NCI-H510A treated with DMSO at 0.1 percent for 48 hours (cell line): Measurements from ENCODE around the gene ADPRHL1.
"Not testable (repeated sequence)": the region's sequence is repeated elsewhere in the genome, so short reads cannot be mapped to it uniquely, and the experiment has no call there.

ENCODE experiments used
- DNase-seq: peaks from one replicate; lab custom pipeline; 2025; lab: John Stamatoyannopoulos, UW

The ADPRHL1 gene

DNA sequence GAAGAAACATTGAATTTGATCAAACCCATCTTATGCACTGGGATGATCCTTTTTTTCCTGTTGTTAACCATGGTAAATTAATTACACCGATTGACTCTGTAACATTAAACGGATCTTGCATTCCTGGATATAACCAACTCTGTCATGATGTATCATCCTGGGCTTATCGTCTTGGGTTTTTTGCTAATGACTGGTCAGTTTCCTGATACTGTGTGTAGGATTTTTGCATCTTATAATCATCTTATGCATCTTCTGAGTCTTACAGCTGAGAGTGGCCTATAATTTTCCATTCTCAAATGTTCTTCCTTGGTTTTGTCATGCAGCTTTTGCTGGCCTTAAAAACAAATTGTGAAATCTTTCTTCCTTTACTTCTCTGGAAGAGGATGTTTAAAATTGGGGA lies 24.4 kb upstream of the ADPRHL1 start:
- DNase-seq = no peak

DNA sequence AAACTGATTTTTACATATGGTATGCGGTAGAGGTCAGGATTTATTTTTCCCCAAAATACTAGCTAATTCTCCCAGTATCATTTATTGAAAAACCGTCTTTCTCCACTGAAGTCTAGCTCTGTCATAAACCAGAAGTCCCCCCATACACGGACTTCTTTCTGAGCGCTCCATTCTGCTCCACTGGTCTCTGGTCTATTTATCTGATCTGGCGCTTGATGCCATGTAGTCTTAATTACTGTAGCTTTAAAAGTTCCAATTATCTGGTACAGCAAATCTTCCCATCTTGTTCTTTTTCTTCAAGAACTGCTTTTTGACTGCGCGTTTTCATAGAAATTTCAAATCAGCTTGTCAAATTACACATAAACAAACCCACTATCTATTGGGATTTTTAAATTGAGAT lies 23.5 kb upstream of the ADPRHL1 start:
- no peak for DNase-seq

DNA sequence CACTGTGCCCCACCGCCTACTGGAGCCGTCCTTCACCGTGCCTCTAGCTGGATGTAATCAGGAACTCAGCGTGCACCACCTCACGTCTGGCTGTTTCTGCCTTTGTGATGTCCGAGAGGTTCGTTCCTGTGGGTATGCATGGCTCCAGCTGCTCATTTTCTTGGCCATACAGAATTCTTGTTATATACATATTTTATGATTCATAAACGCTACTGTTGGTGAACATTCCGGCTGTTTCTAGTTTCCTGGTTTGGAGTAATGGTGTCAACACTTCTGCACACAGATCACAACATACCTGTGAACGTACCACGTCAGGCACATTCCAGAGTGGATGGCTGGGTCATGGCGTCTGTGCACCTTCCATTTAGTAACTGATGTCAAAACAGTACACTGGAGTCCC lies 22.6 kb upstream of the ADPRHL1 start:
- no peak for DNase-seq

DNA sequence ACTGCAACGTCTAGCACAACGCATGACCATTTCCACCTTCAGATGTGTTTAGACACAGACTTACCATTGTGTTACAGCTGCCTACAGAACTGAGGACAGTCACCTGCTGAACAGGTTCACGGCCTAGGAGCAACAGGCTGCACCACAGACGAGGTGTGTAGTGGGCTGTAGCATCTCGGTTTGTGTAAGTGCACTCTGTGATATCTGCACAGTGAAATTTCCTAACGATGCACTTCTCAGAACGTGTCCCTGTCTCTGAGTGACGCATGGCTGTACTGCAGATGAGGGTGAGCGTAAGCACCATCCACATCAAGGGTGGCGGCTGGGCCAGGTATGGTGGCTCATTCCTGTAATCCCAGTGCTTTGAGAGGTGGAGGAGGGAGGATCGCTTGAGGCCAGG lies 22.0 kb upstream of the ADPRHL1 start:
- no peak for DNase-seq

DNA sequence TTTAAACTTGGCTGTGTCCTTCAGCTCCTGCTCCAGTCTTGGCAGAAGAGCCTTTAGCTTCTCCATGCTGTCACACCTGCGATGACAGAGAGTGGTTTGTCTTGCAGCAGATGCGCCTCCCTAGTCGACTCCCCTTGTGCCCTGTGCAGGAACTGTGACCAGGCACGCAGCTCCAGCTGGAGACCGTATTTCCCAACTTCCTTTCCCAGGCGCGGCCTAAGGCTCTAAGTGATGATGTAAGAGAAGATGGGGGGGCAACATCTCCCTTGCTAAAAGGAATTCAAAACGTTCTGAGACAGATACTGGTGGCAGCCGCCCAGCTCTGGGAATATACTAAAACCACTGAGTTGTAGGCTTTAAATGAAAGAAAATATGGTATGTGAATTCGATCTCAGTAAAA lies 20.9 kb upstream of the ADPRHL1 start:
- no peak for DNase-seq

DNA sequence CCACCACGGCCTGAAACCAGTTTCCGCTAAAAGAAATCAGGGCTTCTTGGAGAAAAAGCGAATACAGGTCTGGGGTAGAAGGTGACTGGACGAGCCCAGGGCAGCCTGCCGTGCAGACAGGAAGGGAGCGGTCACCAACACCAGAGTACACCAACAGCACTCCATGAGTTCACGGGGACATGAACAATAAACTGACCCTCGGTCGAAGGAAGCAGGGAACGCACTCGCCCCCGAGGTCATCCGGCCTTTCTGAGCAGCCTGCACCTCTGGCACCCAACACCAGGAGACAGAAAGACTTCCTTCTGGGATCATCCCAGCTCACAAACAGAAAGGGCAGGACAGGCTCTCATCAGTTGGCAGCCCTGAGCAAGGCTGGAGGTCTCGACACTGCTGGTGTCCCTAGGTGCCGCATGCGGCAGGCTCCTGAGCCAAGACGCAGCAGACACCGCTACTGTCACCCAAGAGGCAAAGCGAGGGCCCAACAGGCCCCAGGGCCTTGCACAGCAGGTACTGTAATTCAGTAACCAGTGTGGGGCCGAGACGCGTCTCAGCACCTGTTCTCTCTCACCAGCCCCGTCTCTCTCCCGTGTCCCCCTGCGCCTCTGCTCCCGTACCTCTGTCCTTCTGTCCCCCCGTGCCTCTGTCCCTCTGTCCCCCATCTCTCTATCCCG lies 19.2 kb upstream of the ADPRHL1 start:
- no peak for DNase-seq

DNA sequence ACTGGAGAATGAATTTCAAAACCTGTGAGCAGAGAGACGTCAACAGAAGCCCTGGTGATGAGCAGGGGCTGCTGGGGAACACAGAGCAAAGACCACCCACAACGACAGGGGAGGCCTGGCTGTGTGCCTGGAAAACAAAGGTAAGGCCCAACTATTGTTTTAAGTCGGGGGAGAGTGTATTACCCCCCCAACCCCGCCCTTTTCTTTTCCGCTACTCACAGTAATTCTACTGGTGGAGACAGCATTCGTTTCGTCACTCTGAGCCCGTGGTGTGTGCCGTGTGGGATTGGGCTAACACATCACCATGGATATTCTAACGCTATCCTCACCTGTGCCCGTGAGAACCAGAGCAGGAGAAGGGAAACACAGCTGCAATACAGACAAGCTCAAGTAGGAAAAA lies 18.6 kb upstream of the ADPRHL1 start:
- DNase-seq = no peak

DNA sequence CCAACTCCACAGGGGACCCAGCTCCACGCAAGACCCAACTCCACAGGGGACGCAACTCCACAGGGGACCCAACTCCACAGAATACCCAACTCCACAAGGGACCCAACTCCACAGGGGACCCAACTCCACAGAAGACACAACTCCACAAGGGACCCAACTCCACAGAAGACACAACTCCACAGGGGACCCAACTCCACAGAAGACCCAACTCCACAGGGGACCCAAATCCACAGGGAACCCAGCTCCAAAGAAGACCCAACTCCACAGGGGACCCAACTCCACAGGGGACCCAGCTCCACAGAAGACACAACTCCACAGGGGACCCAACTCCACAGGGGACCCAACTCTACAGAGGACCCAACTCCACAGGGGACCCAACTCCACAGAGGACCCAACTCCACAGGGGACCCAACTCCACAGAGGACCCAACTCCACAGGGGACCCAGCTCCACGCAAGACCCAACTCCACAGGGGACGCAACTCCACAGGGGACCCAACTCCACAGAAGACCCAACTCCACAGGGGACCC lies 17.4 kb upstream of the ADPRHL1 start:
- not testable (repeated sequence) for DNase-seq

DNA sequence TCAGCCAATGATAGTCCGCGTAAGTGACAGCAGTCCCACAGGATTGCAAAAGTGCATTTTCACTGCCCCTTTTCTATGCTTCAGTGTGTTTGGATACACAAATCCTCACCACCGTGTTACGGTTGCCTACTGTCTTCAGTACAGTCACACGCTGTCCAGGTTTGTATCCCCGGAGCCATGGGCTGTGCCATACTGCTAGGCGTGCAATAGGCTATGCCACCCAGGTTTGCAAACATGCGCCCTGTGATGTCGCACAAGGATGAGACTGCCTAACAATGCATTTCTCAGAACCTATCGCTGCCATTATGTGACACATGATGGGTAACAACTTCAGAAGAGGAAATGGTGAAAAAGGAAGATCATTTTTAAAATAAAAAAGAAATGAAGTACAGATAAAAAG lies 16.8 kb upstream of the ADPRHL1 start:
- DNase-seq = no peak

DNA sequence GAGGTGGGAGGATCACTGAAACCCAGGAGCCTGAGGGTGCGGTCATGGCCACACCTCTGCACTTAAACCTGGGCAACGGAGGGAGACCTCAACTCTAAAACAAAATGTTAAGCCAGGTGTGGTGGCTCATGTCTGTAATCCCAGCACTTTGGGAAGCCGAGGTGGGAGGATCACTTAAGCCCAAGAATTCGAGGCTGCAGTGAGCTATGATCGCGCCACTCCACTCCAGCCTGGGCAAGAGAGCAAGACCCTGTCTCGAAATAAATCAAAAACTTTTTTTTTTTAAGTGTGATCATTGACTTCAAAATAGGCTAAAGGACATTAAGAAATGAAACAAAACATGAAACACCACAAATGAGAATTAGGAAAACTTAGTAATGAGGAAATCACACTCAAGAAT lies 16.3 kb upstream of the ADPRHL1 start:
- no peak for DNase-seq

DNA sequence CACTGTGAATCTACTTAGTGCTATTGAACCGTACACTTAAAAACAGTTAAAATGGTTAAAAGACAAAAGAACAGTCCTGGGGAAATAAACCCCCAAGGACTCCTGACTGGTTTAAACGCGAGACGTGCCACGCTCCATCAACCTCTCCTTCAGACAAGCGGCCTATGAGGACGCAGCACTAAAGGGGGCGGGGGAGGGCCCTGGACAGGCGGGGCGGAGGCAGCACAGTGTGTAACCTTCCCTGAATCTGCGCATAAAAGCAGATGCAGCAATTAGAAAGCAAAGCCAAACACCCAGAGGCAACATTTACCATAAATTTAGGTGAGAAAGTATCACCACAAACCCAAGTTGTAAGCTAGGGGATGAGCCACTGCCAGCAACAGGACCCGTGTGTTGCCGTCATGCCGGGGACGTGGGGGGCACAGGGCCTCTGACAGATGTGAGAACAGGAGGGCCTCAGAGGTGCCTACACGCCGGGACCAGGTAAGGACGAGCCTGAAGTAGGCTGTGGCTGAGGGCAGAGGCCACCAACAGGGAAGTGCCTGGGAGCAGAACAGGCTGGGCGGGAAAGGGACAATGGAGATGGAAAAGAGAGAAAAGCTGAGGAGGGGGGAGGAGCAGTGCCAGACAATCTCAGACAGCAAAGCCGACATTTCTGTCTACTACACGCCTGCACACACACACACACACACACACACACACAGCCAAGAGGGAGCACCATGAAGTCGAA lies 15.3 kb upstream of the ADPRHL1 start:
- DNase-seq = no peak

DNA sequence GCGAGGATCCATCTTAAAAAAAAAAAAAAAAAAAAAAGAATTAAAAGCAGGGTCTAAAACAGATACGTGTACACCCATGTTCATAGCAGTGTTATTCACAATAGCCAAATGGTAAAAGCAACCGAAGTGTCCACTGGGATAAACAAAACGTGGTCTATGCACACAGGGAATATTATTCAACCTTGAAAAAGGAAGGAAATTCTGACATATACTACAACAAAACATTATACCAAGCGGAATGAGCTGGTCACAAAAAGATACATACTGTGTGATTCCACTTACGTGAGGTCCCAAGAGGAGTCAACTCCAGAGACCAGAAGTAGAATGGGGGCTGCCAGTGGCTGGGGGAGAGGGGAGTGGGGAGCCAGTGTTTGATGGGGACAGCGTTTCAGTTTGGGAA lies 14.7 kb upstream of the ADPRHL1 start:
- DNase-seq = no peak

DNA sequence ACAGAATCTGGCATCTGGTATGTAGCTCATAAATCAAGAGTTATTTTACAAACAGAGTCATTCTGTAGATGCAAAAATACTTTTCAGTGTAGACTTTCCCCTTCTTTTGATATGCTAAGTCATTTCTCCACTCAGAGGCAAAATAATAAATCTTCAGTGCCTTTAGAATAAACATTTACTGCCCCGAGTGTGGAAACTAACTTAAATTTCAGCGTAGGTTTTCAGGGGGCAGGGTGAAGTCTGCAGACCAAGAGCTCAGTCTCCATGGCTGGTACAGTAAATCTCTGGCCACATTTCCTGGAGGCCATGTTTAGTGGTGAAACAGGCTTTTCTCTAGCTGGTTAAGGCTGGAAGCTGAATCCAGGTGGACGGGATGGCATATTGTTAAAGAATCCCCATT lies 13.1 kb upstream of the ADPRHL1 start:
- no peak for DNase-seq

DNA sequence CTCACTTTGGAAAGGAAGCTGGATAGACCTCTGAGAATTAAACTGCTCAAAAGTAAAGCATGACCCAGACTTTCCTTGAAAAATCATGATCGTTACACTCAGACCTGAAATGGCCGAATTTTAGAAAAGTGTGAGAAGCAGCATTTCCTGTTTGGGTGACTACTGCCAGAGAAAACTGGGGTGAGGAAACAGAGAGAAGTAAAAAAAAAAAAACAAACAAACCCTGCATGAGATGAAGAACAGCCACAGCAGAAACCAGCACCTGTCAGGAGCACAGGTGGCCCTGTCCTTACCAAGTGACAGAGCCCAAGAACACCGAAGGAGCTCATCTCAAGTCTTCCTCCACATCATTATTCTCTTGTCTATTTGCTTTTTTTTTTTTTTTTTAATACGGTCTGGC lies 12.0 kb upstream of the ADPRHL1 start:
- no peak for DNase-seq

DNA sequence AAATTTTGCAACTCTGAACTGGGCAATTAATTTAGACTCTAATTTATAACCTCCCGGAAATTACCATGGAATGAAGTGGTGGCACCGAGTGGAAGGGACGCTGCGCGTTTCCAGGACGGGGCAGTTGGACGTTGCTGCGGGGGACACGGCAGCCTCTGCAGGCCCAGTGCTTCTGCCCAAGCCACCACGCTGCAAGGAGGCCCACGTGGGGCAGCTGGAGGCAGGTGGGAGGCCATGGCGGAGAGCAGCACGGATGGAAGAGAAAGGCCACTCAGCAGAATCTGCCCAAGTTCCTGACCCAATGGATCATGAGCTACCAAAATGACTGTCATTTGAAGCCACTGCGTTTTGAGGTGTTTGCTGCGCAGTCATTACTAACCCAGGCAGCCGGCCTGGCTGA lies 11.2 kb upstream of the ADPRHL1 start:
- no peak for DNase-seq

DNA sequence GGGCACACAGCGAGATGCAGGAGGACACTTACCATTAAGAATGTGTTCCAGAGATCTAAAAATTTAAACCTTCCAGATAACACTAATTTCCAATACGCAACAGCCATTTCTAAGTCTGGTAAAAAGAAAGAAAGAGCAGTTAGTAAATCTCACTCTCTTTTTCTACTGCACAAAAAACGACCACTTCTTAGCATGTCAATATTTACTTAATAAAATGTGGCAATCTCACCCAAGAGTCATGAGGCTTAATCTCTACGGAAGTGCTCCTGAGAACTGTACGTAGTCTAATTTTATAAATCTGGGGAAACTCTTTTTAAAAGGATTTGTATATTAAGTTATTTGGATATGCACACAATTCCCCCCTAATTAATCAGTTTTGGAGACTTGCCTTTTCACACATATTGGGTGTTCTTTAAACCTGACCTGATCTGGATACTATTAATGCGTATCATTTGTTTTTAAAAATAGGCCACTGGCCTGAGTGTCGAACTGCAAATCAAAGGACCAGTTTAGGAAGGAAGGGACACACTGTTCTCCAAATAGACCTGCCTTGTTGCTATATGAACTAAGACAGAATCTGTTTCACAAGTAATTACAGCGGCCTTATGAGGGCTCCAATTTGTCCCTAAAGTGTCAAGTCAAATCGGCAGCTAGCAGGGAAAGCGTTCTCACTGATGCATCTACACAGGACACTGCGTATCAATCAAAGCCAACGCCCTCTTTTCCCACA lies 7.9 kb upstream of the ADPRHL1 start:
- no peak for DNase-seq

DNA sequence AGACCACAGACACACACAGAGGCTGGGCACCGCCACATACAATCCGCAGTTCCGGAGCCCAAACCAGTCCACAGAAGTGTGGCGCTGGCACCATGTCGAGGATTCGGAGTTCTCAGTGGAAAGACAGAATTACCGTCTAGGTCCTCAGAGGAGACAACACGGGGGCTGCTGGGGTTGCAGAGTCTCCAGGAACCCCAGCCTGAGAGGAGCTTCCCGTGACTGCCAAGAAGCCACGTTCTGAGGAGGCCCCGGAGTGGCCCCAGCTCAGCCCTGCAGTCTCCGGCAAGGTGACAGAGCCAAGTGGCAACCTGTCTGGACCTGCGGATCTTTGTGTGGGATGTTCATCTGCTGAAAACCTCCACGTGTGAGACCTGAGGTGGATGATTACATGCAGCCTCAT lies 7.3 kb upstream of the ADPRHL1 start:
- no peak for DNase-seq

DNA sequence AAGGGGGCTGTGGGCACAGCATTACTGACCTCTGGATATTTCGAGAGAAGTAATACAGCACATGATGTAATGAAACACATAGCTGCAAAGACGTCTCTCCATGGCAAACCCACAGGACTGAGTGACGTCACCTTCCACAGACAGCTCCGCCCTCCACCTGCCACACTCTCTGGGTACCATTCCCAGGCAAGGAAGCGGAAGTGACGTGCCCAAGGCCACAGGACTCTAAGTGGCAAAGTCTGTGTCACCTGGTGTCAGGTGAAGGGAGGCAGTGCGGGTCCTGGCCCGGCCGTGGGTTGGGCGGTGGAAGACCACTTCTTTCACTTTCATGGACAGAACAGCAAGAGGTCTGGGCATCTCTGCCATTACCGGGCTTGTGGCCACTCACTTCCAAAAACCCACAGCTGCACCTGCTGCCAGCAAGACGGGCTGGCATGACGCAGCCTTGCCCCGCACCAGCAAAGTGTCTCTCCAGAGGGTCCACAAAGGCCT lies 6.8 kb upstream of the ADPRHL1 start:
- no peak for DNase-seq

DNA sequence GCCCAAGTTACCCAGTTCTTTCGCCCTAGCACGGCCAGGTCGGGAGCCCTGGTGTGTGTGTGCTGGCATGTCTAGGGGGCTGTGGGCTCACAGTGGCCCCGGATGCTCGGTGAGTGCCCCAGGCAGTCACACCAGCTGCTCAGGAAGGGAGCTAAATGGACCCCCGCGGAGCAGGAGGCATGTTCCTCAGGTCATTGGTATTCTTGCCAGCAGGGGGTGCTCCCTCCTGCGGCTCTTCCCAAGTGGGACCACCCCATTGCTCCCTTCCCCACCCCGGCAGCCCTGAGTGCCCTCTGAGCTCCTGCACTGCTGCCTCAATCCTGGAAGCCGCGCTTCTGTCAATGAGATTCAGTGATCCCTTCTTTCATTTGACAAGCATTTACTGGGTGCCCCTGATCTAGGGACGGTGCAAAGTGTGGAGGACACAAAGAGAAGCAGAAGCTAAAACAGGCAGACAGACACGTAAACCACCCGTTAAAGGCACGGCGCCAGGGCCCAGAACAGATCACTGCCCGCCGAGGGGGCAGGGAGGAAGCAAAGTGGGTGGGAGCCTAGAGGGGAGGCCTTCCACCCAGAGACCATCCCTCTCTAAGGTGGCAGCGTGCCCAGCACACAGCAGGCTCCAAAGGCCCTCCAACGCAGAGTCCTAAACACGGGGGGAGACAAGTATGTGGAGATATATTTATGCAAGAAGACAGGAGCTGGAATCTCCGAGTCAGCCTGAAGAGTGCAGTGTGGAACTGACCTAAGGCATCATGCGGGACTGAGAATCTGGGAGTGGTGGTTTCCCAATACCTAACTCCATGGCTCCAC lies 5.2 kb upstream of the ADPRHL1 start:
- no peak for DNase-seq

DNA sequence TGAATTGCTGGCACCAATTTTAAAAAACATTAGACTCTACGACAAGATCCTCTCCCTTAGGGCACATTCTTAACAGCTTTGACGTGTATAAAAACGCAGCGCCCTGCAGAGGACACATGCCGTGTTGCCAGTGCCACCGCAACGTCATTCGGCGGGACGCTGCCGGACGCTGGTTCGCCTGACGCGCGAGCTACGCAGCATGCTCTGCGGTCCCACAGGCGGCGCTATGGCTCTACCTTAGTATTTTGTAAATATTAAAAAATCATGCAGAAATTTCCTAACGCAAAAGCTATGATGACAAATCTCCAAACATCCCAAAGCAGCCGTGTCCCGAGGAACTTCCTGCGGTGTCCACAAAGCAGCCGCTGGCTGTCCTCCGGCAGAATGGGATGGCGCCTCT lies 4.2 kb upstream of the ADPRHL1 start:
- DNase-seq = no peak

DNA sequence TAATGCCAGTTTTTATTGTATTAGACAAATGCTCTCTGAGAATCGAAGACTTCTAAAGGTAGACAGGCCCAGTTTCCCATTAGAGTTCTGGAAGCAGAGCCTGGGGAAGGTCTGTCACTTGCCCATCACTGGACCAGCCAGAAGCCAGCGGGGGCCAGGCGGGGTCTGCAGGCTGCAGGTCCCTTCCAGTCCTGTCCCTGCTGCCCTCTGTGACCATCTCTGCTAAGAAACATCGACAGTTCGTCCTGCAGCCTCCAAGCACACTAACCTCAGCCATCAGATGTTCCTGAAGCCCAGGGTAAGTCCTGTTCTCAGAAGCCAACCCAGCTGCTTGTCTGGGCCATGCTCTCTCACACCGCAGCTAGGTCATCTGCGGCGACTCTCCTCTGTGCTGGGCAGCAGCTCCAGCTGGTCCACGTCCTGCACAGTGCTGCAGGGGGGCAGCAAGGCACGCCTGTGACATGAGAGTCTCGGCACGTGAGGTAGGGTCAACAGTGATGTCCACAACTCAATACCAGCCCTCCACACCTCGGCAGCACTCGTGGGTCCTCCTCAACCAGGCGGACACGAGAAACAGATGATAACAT lies 2.9 kb upstream of the ADPRHL1 start:
- DNase-seq = no peak

DNA sequence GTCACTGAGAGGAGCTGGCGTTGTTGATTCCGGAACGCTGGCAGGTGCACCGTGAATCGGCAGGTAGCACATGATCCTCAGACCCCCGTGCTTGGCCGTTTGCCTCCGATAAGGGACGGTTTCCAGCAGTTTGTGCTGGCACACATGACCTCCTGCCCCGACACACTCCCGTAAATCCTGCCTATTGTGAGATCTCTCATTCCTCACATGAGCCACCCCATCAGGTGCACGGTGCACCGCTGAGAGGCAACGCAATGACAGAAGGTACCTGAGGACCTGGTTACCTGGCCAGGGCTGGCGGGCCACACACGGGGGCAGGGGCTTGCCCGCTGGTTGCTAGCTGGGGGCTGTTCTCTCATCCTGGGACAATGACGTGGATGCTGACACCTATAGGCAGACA lies 2.1 kb upstream of the ADPRHL1 start:
- DNase-seq = no peak
